Eye (tissue), 1 donor: Measurements from ENCODE around the gene TBC1D24.
"Not testable (repeated sequence)": the region's sequence is repeated elsewhere in the genome, so short reads cannot be mapped to it uniquely, and the experiment has no call there.

Experiments used
- DNase-seq: peaks from one replicate; pipeline ENCODE4 v3.0.0-alpha.2; 2015

The TBC1D24 gene

GRCh38 chr16:2469399-2470233 lies 5.3 kb upstream of the TBC1D24 start:
- DNase-seq, result no peak

- no peak for DNase-seq
Observed at GRCh38 chr16:2470234-2470601, 4.7 kb upstream of the TBC1D24 start.

GRCh38 chr16:2470603-2471015 lies 4.3 kb upstream of the TBC1D24 start:
- no peak for DNase-seq

DNA sequence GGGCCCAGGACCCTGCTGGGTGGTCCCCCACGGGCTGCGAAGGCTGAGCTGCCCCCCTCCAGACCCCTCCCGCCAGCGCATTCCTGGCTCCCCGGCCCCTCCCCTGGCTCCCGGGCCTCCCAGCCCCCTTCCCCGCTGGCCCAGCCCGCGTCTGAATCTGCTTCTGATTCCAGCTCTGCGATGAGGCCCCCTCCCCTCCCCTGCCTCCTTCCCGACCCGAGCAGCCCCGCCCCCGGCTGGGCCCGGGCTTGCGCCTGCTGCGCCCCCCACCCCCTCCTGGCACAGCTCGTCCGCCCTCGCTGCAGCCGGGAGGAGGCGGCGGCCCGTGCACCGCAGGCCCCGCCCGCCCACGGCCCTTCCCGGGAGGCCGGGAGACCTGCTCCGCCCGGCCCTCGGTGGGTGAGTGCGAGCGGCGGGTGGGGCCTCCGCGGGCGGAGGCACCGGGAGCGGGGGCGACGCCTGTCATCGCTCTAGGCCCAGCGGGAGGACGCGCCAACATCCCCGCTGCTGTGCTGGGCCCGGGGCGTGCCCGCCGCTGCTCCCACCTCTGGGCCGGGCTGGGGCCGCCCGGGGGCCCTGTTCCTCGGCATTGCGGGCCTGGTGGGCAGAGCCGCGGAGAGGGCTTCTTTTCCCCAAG lies 3.8 kb upstream of the TBC1D24 start, which contains the start of gene NTN3:
NTN3 (plus strand) TSS at position 282 of the 637 bp plus-strand sequence. CDS start 405 bp downstream, outside the sequence.
- peak; percentile 93 for DNase-seq

DNA sequence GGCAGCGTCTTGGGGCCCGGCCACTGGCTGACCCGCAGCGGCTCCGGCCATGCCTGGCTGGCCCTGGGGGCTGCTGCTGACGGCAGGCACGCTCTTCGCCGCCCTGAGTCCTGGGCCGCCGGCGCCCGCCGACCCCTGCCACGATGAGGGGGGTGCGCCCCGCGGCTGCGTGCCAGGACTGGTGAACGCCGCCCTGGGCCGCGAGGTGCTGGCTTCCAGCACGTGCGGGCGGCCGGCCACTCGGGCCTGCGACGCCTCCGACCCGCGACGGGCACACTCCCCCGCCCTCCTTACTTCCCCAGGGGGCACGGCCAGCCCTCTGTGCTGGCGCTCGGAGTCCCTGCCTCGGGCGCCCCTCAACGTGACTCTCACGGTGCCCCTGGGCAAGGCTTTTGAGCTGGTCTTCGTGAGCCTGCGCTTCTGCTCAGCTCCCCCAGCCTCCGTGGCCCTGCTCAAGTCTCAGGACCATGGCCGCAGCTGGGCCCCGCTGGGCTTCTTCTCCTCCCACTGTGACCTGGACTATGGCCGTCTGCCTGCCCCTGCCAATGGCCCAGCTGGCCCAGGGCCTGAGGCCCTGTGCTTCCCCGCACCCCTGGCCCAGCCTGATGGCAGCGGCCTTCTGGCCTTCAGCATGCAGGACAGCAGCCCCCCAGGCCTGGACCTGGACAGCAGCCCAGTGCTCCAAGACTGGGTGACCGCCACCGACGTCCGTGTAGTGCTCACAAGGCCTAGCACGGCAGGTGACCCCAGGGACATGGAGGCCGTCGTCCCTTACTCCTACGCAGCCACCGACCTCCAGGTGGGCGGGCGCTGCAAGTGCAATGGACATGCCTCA lies 3.1 kb upstream of the TBC1D24 start:
- DNase-seq, result peak; percentile 48

GRCh38 chr16:2472488-2472864 lies 2.5 kb upstream of the TBC1D24 start:
- DNase-seq, result no peak

- no peak for DNase-seq
Observed at GRCh38 chr16:2472885-2473445, 2.0 kb upstream of the TBC1D24 start.

- peak; percentile 52 for DNase-seq
Observed at GRCh38 chr16:2473446-2473926, 1.4 kb upstream of the TBC1D24 start.

DNA sequence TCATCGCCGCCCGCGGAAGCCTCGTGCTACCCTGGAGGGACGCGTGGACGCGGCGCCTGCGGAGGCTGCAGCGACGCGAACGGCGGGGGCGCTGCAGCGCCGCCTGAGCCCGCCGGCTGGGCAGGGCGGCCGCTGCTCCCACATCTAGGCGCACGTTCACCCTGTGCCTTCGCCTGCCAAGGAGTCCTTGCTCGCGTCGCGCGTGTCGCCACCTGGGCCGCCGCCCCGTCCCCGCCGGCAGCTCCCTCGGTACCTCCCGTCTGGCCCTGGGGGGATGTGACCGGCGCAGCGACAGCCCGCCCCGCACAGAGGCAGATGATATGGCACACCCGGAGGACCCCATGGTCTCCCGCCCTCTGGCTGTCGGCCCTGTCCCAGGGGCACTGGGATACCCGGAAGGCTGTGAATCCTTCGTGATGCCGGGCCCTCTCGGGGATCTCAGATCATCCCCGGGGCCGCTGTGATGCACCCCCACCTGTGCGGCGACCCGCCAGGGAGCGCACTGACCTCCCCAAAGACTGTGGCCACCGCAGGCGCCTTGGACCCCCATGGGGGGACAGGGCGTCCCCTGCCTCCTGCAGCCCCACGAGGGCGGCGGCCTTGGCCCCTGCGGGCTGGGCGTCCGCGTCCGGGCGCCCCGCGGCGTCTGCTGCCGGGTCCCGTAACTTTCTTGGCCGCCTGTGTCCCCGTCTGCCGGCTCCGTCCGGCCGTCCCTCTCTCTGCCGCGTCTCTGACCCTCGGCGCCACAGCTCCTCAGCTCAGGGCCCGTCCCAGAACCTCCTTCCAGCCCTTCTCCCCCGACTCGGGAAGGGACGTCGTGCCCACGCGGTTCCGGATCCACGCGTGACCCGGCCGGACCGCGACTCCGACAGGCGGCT lies 689 bp upstream of the TBC1D24 start:
- peak; percentile 74 for DNase-seq

DNA sequence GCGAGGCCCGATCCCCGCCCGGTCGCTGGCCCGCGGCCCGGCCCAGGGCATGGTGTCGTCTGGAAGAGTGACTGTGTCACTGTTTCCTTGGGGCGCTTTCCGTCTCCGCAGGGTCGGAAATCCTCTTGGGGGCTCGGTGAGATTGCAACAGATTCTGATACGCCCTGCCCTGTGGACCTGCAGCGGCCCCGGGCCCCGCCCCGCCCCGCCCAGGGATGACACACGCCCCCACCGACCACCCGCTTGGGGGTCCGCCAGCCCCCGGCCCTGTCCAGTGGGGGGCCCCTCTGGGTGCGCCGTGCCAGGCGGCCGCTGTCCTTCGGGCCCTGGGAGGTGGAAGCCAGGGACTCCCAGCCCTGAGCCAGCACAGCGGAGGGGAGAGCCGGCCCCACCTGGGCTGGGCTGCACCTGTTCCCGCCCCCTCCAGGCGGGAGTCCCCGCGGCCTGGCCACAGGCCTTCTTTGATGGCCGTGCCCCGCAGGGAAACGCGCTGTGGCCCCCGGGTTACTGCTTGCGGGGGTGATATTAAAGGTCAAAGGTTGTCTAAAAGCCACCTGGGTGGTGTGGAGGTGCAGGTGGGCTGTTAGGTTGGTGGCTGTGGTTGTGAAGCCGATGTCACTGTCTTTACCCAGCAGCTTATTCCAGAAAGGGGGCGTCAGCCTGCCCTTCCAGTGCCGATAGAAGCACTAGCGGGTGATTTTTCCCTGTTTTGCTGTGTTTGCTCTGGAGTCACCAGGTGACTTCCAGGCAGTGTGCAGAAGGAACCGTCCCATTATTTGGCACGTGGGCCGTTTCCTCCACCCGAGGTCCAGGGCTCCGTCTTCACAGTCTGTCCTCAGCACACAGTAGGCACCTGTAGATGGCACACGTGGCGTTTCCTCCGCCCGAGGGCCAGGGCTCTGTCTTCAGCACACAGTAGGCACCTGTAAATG lies 752 bp downstream of the TBC1D24 start:
- peak; percentile 63 for DNase-seq

GRCh38 chr16:2476345-2476720 lies 1.4 kb downstream of the TBC1D24 start:
- no peak for DNase-seq

GRCh38 chr16:2476741-2477140 lies 1.8 kb downstream of the TBC1D24 start:
- no peak for DNase-seq

DNA sequence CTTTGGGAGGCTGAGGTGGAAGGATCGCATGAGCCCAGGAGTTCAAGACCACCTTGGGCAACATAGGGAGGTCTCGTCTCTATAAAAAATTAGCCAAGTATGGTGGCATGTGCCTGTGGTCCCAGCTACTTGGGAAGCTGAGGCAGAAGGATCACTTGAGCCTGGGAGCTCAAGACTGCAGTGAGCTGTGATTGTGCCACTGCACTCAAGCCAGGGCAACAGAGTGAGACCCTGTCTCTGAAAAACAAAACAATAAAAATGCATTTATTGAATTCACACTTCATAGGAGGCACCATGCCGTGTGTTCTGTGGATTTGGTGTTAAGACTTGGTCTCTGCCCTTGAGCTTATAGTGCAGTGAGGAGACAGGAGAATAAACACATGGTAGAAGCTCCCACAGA lies 2.4 kb downstream of the TBC1D24 start:
- DNase-seq, result no peak

- DNase-seq, result no peak
Observed at GRCh38 chr16:2478279-2478678, 3.4 kb downstream of the TBC1D24 start.

GRCh38 chr16:2479996-2480395 lies 5.1 kb downstream of the TBC1D24 start:
- DNase-seq, result not testable (repeated sequence)

GRCh38 chr16:2480948-2481347 lies 6.0 kb downstream of the TBC1D24 start:
- no peak for DNase-seq

DNA sequence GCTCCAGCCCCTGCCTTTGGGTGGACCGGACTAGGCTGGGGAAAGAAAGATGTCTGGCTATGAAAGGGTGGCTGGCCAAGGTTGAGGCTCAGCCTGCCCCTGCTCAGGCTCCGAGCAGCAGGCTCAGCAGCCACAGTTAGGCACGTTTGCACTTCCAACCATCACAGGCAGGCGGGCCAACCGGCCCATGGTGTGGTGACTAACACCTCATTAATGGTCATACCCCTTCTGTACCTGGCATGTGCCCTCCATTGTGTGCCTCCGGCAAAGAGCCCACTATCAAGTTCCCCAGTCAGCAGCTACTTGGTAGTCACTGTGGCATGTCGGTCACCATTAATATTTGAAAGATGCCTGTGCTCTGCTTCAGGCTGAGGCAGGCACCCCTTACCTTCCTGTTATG lies 6.7 kb downstream of the TBC1D24 start:
- DNase-seq, result no peak

GRCh38 chr16:2482249-2482648 lies 7.3 kb downstream of the TBC1D24 start:
- DNase-seq, result no peak

GRCh38 chr16:2482708-2483534 lies 8.0 kb downstream of the TBC1D24 start:
- DNase-seq, result peak; percentile 46
